Smooth muscle cell (in vitro differentiated cells): ENCODE data around the gene AURKA. TPM values are rescaled to one million over a fixed set of nuclear protein-coding genes. Genes with fewer than 3 reads are reported as not detected.

Experiments
- DNase-seq: peaks from one replicate; lab custom pipeline; 2025; ENCODE audit not compliant: unreplicated experiment; lab: John Stamatoyannopoulos, UW
- H2AFZ ChIP-seq: fragments of 200-600 bp; sonication (generic); 2 replicates; pipeline ENCODE4 v1.6.0; 2016; ENCODE audit warnings: antibody characterized with exemption, low read depth, mild to moderate bottlenecking
- H3F3A ChIP-seq: fragments of 200-600 bp; sonication (generic); 2 replicates; pipeline ENCODE4 v1.6.0; 2017; ENCODE audit warnings: antibody characterized with exemption, low read depth
- H3K27ac ChIP-seq: fragments of 200-600 bp; sonication (generic); 2 replicates; pipeline ENCODE4 v1.5.1; 2016; ENCODE audit warnings: low read depth, mild to moderate bottlenecking
- H3K27me3 ChIP-seq: fragments of 200-600 bp; sonication (generic); 2 replicates; pipeline ENCODE4 v1.6.1; 2016; ENCODE audit warnings: low read depth, mild to moderate bottlenecking
- H3K36me3 ChIP-seq: fragments of 200-600 bp; sonication (generic); 2 replicates; pipeline ENCODE4 v1.5.1; 2016; ENCODE audit warnings: low read depth
- H3K4me1 ChIP-seq: fragments of 200-600 bp; sonication (generic); 2 replicates; pipeline ENCODE4 v1.5.1; 2016; ENCODE audit warnings: low read depth
- H3K4me2 ChIP-seq: fragments of 200-600 bp; sonication (generic); 2 replicates; pipeline ENCODE4 v1.6.0; 2016; ENCODE audit warnings: mild to moderate bottlenecking
- H3K4me3 ChIP-seq: fragments of 200-600 bp; sonication (generic); 2 replicates; pipeline ENCODE4 v1.5.1; 2016; ENCODE audit warnings: mild to moderate bottlenecking
- H3K79me2 ChIP-seq: fragments of 200-600 bp; sonication (generic); 2 replicates; pipeline ENCODE4 v1.6.0; 2016; ENCODE audit warnings: low read depth, mild to moderate bottlenecking
- H3K9ac ChIP-seq: fragments of 200-600 bp; sonication (generic); 2 replicates; pipeline ENCODE4 v1.6.0; 2016; ENCODE audit warnings: low read depth
- H3K9me3 ChIP-seq: fragments of 200-600 bp; sonication (generic); replicated peaks from 2 replicates; pipeline ENCODE4 v1.5.1; 2016; ENCODE audit warnings: low read depth
- H4K20me1 ChIP-seq: fragments of 200-600 bp; sonication (generic); 2 replicates; pipeline ENCODE4 v1.6.0; 2016; ENCODE audit warnings: low read depth
- WGBS: methylation state at CpG from one replicate; pipeline ENCODE4 v1.1.7; 2016; ENCODE audit warnings: low lambda C conversion rate; 5-methylcytosine and 5-hydroxymethylcytosine counted together
- polyA plus RNA-seq: library from polyadenylated mRNA; unstranded; fragments of >200 nt; fragmentation: Nextera tagmentation; extraction: Ambion mirVana; gene quantifications from 2 replicates; pipeline ENCODE4 v1.2.1, GENCODE V29; 2016
- total RNA-seq: library from RNA; depleted of rRNA; stranded (reverse); fragments of >200 nt; gene quantifications from 2 replicates; pipeline ENCODE4 v1.2.3, GENCODE V29; 2014
- TF ChIP-seq, protein P1 (sequence below): fragments of 200-600 bp; sonication (generic); IDR thresholded peaks from 2 replicates; pipeline ENCODE4 v1.5.1; 2017; ENCODE audit warnings: borderline replicate concordance, mild to moderate bottlenecking, antibody characterized with exemption; ENCODE audit not compliant: insufficient read depth, poor library complexity, severe bottlenecking

The AURKA gene
- total and polyA plus RNA-seq, 2 experiments from 2014 or later, result 12.7 to 13.9 TPM

DNA sequence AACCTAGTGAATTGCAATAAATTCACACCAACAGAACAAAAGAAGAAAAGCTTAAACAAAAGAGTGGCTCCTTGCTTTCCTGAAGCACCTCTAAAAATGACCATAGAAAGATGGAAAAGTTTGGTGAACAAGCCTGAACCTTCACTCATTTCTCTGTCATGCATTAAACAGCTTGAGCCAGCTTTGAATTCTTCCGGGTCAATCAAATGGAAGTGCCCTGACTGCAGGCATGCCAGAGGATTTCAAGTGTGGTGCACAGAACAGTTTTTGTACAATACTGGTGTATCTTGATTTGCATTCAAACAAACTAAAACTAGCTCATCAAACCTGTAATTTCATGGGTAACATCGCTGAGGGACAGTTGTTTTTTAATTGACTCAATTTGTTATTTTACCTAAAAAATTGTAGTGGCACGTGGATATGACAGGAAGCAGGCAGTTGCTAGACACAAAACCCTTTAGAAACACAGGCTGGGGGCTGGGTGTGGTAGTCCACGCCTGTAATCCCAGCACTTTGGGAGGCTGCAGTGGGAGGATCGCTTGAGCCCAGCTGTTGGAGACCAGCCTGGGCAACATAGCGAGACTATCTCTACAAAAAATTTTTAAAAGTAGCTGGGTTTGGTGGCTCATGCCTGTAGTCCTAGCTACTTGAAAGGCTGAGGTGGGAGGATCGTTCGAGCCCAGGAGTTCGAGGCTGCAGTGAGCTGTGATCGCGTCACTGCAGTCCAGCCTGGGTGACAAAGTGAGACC, 29.1 kb upstream of the AURKA start:
- Histone ChIP-seq H3F3A (peaks cover 7% of the 10 kb centered on the region), H3K27me3 (no peaks in the 10 kb centered on the region), H3K4me1 (no peaks in the 10 kb centered on the region), H3K79me2 (no peaks in the 10 kb centered on the region), H3K36me3 (no peaks in the 10 kb centered on the region), H3K4me2 (no peak overlapping the region), H3K27ac (no peak overlapping the region), H3K9ac (no peak overlapping the region), H2AFZ (no peak overlapping the region), H3K4me3 (no peak overlapping the region), H3K9me3 (no peaks in the 10 kb centered on the region), H4K20me1 (no peaks in the 10 kb centered on the region)
- 83% methylated on average over 11 of the region's 11 CpGs for WGBS
- DNase-seq, result no peak
- TF ChIP-seq, protein P1, sequence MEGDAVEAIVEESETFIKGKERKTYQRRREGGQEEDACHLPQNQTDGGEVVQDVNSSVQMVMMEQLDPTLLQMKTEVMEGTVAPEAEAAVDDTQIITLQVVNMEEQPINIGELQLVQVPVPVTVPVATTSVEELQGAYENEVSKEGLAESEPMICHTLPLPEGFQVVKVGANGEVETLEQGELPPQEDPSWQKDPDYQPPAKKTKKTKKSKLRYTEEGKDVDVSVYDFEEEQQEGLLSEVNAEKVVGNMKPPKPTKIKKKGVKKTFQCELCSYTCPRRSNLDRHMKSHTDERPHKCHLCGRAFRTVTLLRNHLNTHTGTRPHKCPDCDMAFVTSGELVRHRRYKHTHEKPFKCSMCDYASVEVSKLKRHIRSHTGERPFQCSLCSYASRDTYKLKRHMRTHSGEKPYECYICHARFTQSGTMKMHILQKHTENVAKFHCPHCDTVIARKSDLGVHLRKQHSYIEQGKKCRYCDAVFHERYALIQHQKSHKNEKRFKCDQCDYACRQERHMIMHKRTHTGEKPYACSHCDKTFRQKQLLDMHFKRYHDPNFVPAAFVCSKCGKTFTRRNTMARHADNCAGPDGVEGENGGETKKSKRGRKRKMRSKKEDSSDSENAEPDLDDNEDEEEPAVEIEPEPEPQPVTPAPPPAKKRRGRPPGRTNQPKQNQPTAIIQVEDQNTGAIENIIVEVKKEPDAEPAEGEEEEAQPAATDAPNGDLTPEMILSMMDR, result no peak

DNA sequence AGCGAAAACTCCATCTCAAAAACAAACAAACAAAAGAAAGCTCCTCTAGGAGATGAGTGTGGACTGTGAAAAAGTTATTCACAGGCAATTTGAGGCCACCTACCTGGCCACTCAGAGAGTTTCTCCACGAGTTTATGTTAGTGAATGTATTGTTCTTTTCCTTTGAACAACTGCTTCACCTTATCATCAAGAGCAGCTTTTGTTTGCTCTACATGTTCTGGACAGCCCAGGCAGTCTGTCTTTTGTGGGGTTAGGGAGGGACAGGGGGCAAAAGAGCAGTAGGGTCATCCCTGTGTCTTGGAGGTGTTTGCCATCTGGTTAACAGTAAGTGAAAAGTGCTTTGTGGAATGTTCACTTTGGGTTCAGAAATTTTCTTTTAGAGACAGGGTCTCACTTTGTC, 28.0 kb upstream of the AURKA start:
- Histone ChIP-seq H3K4me3 (no peak overlapping the region), H3F3A (peaks cover 7% of the 10 kb centered on the region), H3K4me2 (no peak overlapping the region), H3K9me3 (no peaks in the 10 kb centered on the region), H2AFZ (no peak overlapping the region), H4K20me1 (no peaks in the 10 kb centered on the region), H3K27ac (no peak overlapping the region), H3K79me2 (no peaks in the 10 kb centered on the region), H3K9ac (no peak overlapping the region), H3K36me3 (no peaks in the 10 kb centered on the region), H3K4me1 (no peaks in the 10 kb centered on the region), H3K27me3 (no peaks in the 10 kb centered on the region)
- DNase-seq, result no peak
- WGBS, result 96% methylated on average over 2 of the region's 2 CpGs
- TF ChIP-seq, protein P1, result no peak

DNA sequence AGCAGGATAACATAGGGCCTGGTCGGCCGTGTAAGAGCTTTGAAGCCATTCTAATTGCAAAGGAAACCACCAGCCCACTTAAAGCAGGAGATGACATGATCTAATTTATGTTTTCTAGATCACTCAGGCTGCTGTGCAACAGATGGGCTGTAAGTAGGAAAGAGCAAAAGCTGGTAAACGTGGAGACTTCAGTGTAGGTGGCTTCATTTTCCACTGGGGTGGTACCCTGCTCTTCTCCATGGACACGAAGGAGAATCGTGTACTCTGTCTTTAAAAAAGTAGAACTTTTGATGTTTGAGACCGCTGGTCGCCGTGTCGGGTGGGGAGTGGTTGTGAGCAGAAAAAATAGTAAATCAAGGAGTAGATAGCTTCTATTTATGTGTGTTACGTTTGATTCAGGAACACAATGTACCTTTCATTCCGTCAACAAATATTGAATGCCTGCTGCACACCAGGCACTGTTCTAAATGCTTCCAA, 26.4 kb upstream of the AURKA start:
- H3K4me2 ChIP-seq, result no peak overlapping the region
- H3K27me3 ChIP-seq, result no peaks in the 10 kb centered on the region

More for the DNA sequence above, 26.4 kb upstream of the AURKA start:
- H3K79me2 ChIP-seq, result no peaks in the 10 kb centered on the region
- H3K4me1 ChIP-seq, result no peaks in the 10 kb centered on the region
- no peak for DNase-seq
- no peak overlapping the region for H3K9ac ChIP-seq
- H4K20me1 ChIP-seq, result no peaks in the 10 kb centered on the region
- H2AFZ ChIP-seq, result no peak overlapping the region
- TF ChIP-seq, protein P1, result no peak
- 83% methylated on average over 11 of the region's 11 CpGs for WGBS
- no peaks in the 10 kb centered on the region for H3K9me3 ChIP-seq
- H3F3A ChIP-seq, result peaks cover 7% of the 10 kb centered on the region
- no peaks in the 10 kb centered on the region for H3K36me3 ChIP-seq
- no peak overlapping the region for H3K27ac ChIP-seq
- H3K4me3 ChIP-seq, result no peak overlapping the region
